Measurements from ENCODE around the gene ZNF442.

- TF ChIP-seq EZH2phosphoT487 (IDR thresholded peaks at IDR 0.05; ENCODE audit: unreplicated experiment) (no peak), CTCF (conservative IDR thresholded peaks at IDR 0.05; ENCODE audit: low read depth in 2 of 2) (no peak), POLR2AphosphoS5 (IDR thresholded peaks at IDR 0.05; ENCODE audit: low read depth) (no peak), EZH2 (IDR thresholded peaks at IDR 0.05; ENCODE audit: low read depth, unreplicated experiment) (no peak), CREB1 (CRISPR knock-in tag; IDR thresholded peaks at IDR 0.05; ENCODE audit: low read depth) (no peak), NANOG (IDR thresholded peaks at IDR 0.05; ENCODE audit: borderline replicate concordance) (no peak), ZNF462 (CRISPR knock-in tag; IDR thresholded peaks at IDR 0.05) (no peak)
- TF ChIP-seq, protein P1, sequence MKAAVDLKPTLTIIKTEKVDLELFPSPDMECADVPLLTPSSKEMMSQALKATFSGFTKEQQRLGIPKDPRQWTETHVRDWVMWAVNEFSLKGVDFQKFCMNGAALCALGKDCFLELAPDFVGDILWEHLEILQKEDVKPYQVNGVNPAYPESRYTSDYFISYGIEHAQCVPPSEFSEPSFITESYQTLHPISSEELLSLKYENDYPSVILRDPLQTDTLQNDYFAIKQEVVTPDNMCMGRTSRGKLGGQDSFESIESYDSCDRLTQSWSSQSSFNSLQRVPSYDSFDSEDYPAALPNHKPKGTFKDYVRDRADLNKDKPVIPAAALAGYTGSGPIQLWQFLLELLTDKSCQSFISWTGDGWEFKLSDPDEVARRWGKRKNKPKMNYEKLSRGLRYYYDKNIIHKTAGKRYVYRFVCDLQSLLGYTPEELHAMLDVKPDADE (IDR thresholded peaks at IDR 0.05) = no peak
Measured at GRCh38 chr19:12314553-12314952, 50.9 kb downstream of the ZNF442 start.
